HG03521 (cell line): ENCODE results near the gene CHMP6.
"Not testable (repeated sequence)": the region's sequence is repeated elsewhere in the genome, so short reads cannot be mapped to it uniquely, and the experiment has no call there.

Experiments
- ATAC-seq: cut with Tn5 transposase; IDR thresholded peaks from one replicate; pipeline ENCODE4 v1.9.1; 2021; ENCODE audit warnings: mild to moderate bottlenecking, moderate library complexity; ENCODE audit not compliant: unreplicated experiment

CHMP6 gene

GRCh38 chr17:81028506-81028858 is 36.8 kb downstream of the CHMP6 start:
- no peak for ATAC-seq

- no peak for ATAC-seq
These were observed 38.2 kb downstream of the CHMP6 start for GRCh38 chr17:81029859-81030258.

- not testable (repeated sequence) for ATAC-seq
These were observed 38.7 kb downstream of the CHMP6 start for GRCh38 chr17:81030312-81030711.

GRCh38 chr17:81030741-81031565 is 39.3 kb downstream of the CHMP6 start:
- ATAC-seq = no peak

- no peak for ATAC-seq
These were observed 40.2 kb downstream of the CHMP6 start for GRCh38 chr17:81031566-81032550.

GRCh38 chr17:81032641-81033480 is 41.2 kb downstream of the CHMP6 start:
- no peak for ATAC-seq

GRCh38 chr17:81033535-81034167 is 42.0 kb downstream of the CHMP6 start:
- ATAC-seq = no peak

- peak; percentile 3 for ATAC-seq
These were observed 42.6 kb downstream of the CHMP6 start for GRCh38 chr17:81034168-81034777.

- peak; percentile 57 for ATAC-seq
These were observed 43.3 kb downstream of the CHMP6 start, which contains the start of gene BAIAP2 for GRCh38 chr17:81034779-81035520. Gene BAIAP2, plus strand, starts transcription at chr17:81035151. Its CDS starts 104 bp downstream, at chr17:81035255.

- peak; percentile 11 for ATAC-seq
These were observed 44.0 kb downstream of the CHMP6 start for GRCh38 chr17:81035521-81036196.

- ATAC-seq = no peak
These were observed 44.7 kb downstream of the CHMP6 start for GRCh38 chr17:81036197-81036941.

GRCh38 chr17:81037026-81037797 is 45.6 kb downstream of the CHMP6 start:
- no peak for ATAC-seq

GRCh38 chr17:81037798-81038733 is 46.4 kb downstream of the CHMP6 start:
- ATAC-seq = no peak

GRCh38 chr17:81039096-81039495 is 47.5 kb downstream of the CHMP6 start:
- ATAC-seq = no peak

GRCh38 chr17:81039854-81040758 is 48.5 kb downstream of the CHMP6 start:
- no peak for ATAC-seq
